SKM-1 treated with dmso at 0.1 percent for 144 hours (cell line): Measurements from ENCODE around the gene UBLCP1.
"Not testable (repeated sequence)": the region's sequence is repeated elsewhere in the genome, so short reads cannot be mapped to it uniquely, and the experiment has no call there.

ENCODE experiments used
- DNase-seq: peaks from one replicate; lab custom pipeline; 2025; ENCODE audit not compliant: unreplicated experiment; lab: John Stamatoyannopoulos, UW

The UBLCP1 gene

GRCh38 chr5:159262859-159263568 is at the start of gene UBLCP1:
Gene UBLCP1, plus strand, starts transcription at chr5:159263290. Its CDS starts 5,626 bp downstream, at chr5:159268916.
- DNase-seq = peak; percentile 87

GRCh38 chr5:159214486-159215271 is 48.4 kb upstream of the UBLCP1 start:
- no peak for DNase-seq

GRCh38 chr5:159215886-159216285 is 47.2 kb upstream of the UBLCP1 start:
- DNase-seq = no peak

GRCh38 chr5:159216454-159216853 is 46.6 kb upstream of the UBLCP1 start:
- DNase-seq = no peak

GRCh38 chr5:159217236-159217635 is 45.9 kb upstream of the UBLCP1 start:
- no peak for DNase-seq

GRCh38 chr5:159218595-159219023 is 44.5 kb upstream of the UBLCP1 start:
- DNase-seq = no peak

- DNase-seq = no peak
These were observed 42.9 kb upstream of the UBLCP1 start for GRCh38 chr5:159220206-159220605.

- DNase-seq = no peak
These were observed 39.6 kb upstream of the UBLCP1 start for GRCh38 chr5:159223469-159223868.

GRCh38 chr5:159224471-159224870 is 38.6 kb upstream of the UBLCP1 start:
- DNase-seq = no peak

GRCh38 chr5:159226451-159226850 is 36.6 kb upstream of the UBLCP1 start:
- DNase-seq = no peak

- DNase-seq = no peak
These were observed 35.6 kb upstream of the UBLCP1 start for GRCh38 chr5:159227452-159227851.

- not testable (repeated sequence) for DNase-seq
These were observed 35.0 kb upstream of the UBLCP1 start for GRCh38 chr5:159228097-159228496.

- no peak for DNase-seq
These were observed 32.4 kb upstream of the UBLCP1 start for GRCh38 chr5:159230657-159231056.

GRCh38 chr5:159231167-159231566 is 31.9 kb upstream of the UBLCP1 start:
- no peak for DNase-seq

GRCh38 chr5:159235871-159236520 is 27.1 kb upstream of the UBLCP1 start:
- not testable (repeated sequence) for DNase-seq

GRCh38 chr5:159240301-159240870 is 22.7 kb upstream of the UBLCP1 start:
- no peak for DNase-seq

GRCh38 chr5:159241946-159242552 is 21.0 kb upstream of the UBLCP1 start:
- no peak for DNase-seq

- DNase-seq = peak; percentile 12
These were observed 20.4 kb upstream of the UBLCP1 start for GRCh38 chr5:159242656-159243055.

- DNase-seq = no peak
These were observed 19.7 kb upstream of the UBLCP1 start for GRCh38 chr5:159243385-159243784.

- DNase-seq = no peak
These were observed 18.9 kb upstream of the UBLCP1 start for GRCh38 chr5:159244163-159244562.

GRCh38 chr5:159244890-159245289 is 18.2 kb upstream of the UBLCP1 start:
- no peak for DNase-seq
